Stimulated activated CD8-positive, alpha-beta memory T cell treated with anti-CD3 and anti-CD28 coated beads, Interleukin-15, amount 100 ng/mL, for 4 hours (primary cell): Measurements from ENCODE around the gene FOXD3.
"Not testable (repeated sequence)": the region's sequence is repeated elsewhere in the genome, so short reads cannot be mapped to it uniquely, and the experiment has no call there.

ENCODE experiments used
- DNase-seq, 2 donors: peaks; one replicate each; pipeline ENCODE4 v3.0.0-alpha.2; 2020; ENCODE audit warnings: low read depth in 2 of 2

Gene FOXD3

DNA sequence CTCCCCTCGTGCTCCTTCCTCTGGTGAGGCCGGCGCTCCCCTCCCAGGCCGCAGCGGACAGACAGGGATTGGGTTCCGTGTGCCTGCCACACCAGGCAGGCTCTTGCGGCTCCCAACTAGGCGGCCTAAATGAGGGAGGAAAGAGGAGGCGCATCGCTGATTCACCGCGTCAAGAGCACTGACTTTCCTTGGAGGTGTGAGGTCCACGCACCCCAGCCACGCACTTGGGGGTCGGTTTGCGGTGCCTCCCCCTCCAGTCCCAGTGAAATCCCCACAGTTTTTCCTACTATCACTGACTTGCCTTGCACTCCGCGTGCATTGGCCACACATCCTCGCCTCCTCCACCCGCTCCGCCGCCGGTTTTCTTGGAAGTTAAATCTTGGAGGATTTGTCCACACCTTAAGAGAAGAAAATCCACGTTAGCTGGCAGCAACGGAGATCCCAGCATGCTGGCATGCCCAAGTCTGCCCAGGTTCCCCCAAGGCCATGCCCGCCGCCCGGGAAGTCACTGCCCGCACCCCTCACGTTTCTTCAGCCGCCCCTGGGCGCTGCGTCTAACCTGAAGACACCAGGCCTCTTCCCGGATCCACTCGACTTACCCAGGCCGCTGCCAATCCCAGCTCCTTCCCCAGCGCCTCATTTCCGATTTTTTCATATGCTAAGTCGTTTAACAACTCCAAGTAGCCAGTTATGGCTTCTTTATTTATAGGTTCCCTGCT lies 1.1 kb upstream of the FOXD3 start:
- DNase-seq = no peak

DNA sequence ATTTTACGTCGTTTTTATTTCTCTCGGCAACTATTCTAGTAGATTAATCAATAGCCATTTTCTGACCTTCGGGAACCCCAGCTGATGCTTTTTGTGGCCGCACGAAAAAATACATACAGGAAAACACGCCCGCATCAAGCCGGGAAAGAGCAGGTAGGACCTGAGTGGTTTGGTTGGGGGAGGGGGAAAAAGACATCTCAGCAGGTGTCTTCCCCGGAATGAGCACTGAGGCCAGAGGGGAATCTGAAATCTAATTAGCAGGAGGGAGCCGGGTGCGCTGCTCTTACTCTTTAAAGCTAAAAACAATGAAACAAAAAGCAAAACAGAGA lies 618 bp upstream of the FOXD3 start:
- no peak for DNase-seq

DNA sequence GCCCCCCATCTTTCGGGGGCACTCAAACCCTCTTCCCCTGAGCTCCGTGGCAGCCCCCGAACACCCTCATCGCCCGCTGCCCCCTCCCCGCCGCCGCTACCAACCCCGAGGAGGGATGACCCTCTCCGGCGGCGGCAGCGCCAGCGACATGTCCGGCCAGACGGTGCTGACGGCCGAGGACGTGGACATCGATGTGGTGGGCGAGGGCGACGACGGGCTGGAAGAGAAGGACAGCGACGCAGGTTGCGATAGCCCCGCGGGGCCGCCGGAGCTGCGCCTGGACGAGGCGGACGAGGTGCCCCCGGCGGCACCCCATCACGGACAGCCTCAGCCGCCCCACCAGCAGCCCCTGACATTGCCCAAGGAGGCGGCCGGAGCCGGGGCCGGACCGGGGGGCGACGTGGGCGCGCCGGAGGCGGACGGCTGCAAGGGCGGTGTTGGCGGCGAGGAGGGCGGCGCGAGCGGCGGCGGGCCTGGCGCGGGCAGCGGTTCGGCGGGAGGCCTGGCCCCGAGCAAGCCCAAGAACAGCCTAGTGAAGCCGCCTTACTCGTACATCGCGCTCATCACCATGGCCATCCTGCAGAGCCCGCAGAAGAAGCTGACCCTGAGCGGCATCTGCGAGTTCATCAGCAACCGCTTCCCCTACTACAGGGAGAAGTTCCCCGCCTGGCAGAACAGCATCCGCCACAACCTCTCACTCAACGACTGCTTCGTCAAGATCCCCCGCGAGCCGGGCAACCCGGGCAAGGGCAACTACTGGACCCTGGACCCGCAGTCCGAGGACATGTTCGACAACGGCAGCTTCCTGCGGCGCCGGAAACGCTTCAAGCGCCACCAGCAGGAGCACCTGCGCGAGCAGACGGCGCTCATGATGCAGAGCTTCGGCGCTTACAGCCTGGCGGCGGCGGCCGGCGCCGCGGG lies 837 bp downstream of the FOXD3 start:
- DNase-seq = no peak

DNA sequence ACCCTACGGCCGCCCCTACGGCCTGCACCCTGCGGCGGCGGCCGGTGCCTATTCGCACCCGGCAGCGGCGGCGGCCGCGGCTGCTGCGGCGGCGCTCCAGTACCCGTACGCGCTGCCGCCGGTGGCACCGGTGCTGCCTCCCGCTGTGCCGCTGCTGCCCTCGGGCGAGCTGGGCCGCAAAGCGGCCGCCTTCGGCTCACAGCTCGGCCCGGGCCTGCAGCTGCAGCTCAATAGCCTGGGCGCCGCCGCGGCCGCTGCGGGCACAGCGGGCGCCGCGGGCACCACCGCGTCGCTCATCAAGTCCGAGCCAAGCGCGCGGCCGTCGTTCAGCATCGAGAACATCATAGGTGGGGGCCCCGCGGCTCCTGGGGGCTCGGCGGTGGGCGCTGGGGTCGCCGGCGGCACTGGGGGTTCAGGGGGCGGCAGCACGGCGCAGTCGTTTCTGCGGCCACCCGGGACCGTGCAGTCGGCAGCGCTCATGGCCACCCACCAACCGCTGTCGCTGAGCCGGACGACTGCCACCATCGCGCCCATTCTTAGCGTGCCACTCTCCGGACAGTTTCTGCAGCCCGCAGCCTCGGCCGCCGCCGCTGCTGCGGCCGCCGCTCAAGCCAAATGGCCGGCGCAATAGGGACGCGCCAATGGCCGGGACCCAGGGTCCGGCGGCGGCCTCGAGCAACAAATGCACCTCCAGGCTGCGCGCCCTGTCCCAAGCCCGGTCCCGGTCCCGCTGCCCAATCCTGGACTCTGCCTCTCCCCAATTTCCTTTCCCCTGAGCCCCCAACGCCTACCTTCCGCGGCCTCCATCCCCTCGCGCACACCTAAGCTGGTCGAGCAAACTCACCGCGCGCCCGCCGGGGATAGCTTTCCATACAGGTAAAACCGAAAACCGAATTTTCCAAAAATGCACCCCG lies 1.8 kb downstream of the FOXD3 start:
- DNase-seq = no peak

DNA sequence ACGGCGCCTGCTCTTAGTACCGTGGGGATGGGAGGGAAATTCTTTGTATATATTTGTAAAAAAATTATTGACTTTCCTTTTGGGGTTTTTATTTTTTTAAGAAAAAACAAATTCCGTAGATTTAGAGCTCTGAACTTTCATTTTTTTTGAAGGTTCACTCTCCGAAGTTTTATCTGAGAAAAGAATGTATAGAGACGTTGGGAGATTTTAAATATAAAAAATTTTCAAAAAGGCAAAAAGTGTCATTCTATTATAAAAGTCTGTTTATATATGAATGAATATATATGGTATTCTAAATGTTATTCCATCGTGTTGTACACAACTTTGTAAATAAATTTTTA lies 2.4 kb downstream of the FOXD3 start:
- DNase-seq = no peak

DNA sequence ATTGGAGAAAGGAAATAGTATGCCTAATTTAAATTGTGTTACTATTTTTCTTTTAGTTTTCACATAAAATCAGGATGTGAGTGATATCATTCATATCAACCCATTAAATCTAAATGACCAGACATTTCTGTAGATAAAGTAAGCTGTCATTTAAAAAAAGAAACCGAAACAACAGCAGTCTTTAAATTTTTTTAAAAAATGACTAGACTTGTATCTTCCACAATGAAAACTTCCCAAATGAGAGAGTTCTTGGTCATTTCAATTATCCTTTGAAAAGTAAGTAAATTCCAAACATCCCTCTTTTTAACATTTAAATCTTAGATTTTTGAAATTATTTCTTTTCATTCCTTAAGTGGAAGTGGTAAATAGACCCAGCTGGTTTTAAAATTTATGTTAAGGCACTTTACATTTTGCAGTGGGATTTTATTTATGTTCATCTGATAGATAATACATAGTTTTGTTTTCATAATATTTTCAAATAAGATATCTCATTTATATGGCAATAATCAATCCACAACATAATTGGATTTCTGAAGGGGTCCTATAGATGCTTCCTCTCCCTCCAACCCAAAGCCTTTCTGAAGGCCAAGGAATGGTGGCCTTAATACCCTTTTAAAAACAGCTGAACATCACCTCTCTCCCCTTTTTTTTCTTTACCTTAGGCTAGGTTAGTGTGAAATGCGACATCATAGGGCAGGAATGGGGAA lies 3.1 kb downstream of the FOXD3 start:
- DNase-seq = no peak

DNA sequence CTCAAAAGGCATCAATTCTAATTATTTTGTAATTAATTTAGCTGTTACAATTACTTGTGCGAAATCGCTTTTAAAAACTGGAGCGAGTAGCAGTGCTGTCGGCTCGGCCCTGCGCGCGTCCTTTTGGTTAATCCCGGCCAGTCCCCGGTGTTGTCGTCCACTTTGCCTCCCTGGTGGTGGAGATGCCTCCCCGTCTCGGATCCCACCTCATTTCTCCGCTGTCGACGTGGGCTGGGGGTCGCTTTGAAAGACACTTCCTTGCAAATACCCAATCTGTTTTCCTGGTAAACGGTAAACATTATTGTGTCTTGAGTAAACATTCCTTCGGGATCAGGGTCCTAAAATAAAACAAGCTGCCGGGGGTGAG lies 3.7 kb downstream of the FOXD3 start:
- no peak for DNase-seq

GRCh38 chr1:63326473-63327380 lies 4.4 kb downstream of the FOXD3 start:
- no peak for DNase-seq

DNA sequence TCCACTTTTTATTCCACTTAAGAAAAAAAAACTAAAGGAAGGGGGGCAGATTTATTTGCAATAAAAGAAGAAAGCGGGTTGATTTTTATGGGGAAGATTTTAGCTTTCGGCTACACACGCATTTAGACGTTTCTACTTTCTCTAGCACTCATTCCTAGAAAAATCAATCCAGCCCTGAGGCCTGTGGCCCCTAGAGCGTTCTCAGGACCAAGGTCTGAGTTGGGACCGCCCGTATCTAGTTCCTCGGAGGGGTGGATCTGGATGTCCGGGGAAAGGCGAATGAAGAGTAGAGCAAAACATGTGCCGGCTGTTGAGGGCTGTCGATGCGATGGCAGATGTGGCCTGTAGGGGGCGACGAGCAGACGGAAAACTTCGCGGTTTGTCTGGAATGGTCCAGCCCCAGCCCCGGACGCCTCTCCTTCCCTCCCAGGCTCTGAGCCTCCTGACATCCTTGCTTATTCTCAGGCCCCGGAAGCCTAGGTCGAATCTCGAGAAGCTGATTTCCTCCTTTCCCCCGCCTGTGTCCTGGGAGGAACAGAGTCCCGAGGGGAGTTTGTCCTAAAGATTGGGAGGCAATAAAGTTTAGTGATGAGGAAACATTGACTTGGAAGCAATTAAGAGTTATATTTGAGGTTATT lies 5.2 kb downstream of the FOXD3 start:
- no peak for DNase-seq

GRCh38 chr1:63328122-63328521 lies 5.8 kb downstream of the FOXD3 start:
- DNase-seq = no peak

DNA sequence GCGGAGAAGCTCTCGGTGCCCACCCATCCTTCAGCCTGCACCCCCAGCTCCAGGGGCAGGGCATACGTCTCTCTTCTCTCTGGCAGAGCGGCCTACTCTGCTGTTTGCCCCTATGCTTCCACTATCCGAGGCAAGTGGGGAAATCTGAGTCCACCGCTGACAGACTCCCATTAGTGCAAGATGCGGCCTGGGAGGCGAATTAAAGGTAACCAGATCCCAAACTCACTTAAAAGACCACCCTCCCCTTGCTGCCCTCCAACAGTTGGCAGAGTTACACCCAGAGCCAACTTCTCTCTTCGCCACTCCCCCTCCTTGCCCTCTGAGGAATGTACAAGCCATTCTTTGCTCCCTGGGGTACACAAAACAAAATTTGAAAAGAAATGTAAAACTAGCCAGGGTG lies 6.4 kb downstream of the FOXD3 start:
- no peak for DNase-seq

GRCh38 chr1:63329621-63330330 lies 7.4 kb downstream of the FOXD3 start:
- no peak for DNase-seq

DNA sequence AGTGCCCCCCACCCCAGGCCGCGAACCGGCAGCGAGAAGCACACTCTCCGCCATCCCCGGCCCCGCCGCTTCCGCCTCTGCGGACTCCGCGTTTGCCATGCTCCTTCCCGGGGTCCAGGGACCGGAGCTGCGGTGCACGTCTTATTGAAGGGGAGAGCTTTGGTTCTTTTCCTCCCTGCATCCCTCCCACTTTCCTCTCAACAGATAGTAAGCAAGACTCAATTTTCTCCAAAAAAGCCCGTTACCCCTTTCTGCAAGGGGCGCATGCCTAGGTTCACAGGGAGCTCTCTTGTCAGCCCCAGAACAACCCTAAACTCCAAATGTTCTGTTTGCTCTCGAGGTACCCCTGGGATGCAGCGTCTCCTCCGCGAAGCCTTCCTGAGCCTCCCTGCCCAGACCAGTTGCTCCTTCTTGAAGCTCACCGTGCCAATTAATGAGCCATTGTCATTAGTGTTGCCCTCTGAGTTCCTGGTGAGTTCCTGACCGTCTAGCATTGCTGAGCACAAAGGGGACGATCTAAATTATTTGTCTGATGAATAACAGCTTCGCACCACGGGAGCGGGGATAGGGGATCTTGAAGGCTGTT lies 8.1 kb downstream of the FOXD3 start:
- no peak for DNase-seq

- no peak for DNase-seq
These were observed 20.0 kb downstream of the FOXD3 start for GRCh38 chr1:63342402-63342801.

GRCh38 chr1:63343922-63344321 lies 21.6 kb downstream of the FOXD3 start:
- no peak for DNase-seq

DNA sequence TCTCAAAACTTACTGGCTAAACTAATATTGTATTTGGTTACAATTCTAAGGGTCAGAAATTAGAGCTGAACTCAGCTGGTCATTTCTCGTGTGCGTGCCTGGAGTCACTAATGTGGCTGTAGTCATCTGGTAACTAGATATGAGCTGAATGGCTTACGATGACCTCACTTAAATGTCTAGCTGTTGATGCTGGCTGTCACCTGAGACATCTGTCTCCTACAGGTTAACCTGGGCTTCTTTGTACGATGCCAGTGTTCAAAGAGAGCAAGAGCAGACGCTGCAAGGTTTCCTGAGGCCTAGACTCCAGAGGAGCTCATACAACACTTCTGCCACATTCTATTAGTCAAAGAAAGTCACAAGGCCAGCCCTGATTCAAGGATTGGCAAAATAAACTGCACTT lies 28.0 kb downstream of the FOXD3 start:
- DNase-seq = no peak

DNA sequence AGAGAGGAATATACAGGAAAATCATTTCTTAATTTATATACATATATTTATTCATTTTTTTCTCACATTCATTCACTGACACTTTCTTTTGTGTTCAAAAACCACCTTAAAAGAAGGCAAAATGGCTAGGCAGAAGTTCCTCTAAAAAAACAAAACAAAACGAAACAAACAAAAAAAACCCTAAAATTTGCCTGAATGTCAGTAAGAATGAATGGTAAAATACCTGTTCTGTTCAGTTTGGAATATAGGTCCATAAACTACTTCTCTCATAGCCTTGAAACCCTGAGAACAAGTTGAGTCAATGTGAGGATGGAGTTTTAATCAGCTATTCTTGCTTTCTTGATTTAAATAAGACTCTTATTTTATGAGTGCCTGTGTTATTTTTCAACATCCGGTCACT lies 30.4 kb downstream of the FOXD3 start:
- DNase-seq = no peak

GRCh38 chr1:63356234-63356633 lies 33.9 kb downstream of the FOXD3 start:
- not testable (repeated sequence) for DNase-seq

DNA sequence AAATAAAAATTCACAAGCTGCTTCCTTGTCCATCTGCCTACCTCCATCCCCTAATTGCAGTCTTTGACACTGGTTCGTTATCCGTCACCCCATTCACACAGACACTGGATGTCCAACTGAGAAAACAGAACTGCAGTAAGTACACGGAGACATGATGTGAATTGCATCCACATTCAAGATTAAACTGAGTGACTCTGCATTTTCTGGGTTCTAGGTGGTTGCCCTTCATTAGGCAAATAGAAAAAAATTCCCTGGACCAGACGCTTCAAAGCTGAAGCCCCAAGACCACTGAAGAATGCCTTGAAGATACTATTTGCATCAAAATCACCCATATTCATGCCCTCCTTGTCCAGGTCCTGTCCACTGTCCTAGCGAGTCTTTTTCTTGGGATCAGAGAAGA lies 37.2 kb downstream of the FOXD3 start:
- no peak for DNase-seq
